ENCODE measurements around the gene TCEA3. TPM values are rescaled to one million over a fixed set of nuclear protein-coding genes. Genes with fewer than 3 reads are reported as not detected.

The TCEA3 gene
- total RNA-seq, 1 experiment from 2014 or later, result 0.37 TPM

- DNase-seq (ENCODE audit: low spot score), result no peak
- Mint-ChIP-seq H3K4me1 (peaks cover 4% of the 10 kb centered on the region), H3K36me3 (peaks cover 20% of the 10 kb centered on the region), H3K27me3 (ENCODE audit: low read depth) (no peaks in the 10 kb centered on the region), H3K4me3 (no peak overlapping the region), H3K9me3 (no peaks in the 10 kb centered on the region), H3K27ac (peak overlapping the region; percentile 31; the same call in 1 of the 2 replicates)
- TF ChIP-seq MYBL2 (CRISPR knock-in tag; IDR thresholded peaks at IDR 0.05), result no peak
- ChIA-PET POLR2A (no interaction called here), CTCF (interaction anchor here (1.2 to 1.7 kb wide), 2 partner anchors 54 to 97 kb away, joined by 3 to 5 read pairs; no protein-coding TSS in a partner anchor)
- no peak for ATAC-seq
These were observed 18.2 kb upstream of the TCEA3 start for GRCh38 chr1:23442751-23443150.

DNA sequence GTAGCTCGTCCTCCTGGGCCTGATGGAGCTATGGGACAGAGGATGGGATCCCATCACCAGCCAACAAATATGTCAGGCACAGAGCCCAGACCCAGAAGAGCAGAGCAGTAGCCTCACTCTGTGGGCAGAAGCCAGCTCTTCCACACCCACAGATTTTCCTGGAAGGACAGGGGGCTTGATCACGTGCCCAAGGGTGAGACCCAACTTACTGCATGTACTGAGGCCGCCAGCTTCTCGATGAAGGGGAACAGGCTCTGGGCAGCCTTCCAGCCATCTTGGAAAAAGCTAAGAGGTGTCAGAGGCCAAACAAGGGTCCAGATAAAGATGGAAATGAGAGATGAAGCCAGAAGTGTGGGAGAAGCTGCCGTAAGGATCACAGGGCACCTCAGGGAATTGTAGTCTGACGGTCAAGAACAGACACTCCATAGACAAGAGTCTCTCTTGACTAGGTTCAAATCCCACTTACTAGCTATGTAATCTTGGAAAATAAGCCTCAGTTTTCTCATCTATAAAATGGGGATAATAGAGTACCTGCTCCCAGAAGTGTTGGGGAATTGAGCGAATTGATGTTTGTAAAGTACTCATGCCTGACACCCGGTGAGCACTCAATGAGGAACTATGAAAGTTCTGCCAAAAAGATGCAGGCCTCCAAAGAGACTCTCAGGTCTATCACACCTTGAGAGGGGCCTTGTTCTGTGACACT is 17.0 kb upstream of the TCEA3 start:
- ChIA-PET POLR2A (interaction anchor here (0.5 kb wide), 1 partner anchor 97 kb away, joined by 3 read pairs; the partner anchor contains the start of gene HNRNPR), CTCF (interaction anchor here (1.2 to 2.3 kb wide), 2 partner anchors 16 to 38 kb away, joined by 3 to 6 read pairs; no protein-coding TSS in a partner anchor)
- ATAC-seq (no peak), DNase-seq (ENCODE audit: low spot score) (no peak)
- Mint-ChIP-seq H3K36me3 (peaks cover 20% of the 10 kb centered on the region), H3K9me3 (no peaks in the 10 kb centered on the region), H3K27ac (no peak overlapping the region), H3K4me1 (peaks cover 6% of the 10 kb centered on the region), H3K4me3 (no peak overlapping the region), H3K27me3 (ENCODE audit: low read depth) (no peaks in the 10 kb centered on the region)
- TF ChIP-seq ATF1 (CRISPR knock-in tag; IDR thresholded peaks at IDR 0.05), result no peak
- TF ChIP-seq, protein P1, sequence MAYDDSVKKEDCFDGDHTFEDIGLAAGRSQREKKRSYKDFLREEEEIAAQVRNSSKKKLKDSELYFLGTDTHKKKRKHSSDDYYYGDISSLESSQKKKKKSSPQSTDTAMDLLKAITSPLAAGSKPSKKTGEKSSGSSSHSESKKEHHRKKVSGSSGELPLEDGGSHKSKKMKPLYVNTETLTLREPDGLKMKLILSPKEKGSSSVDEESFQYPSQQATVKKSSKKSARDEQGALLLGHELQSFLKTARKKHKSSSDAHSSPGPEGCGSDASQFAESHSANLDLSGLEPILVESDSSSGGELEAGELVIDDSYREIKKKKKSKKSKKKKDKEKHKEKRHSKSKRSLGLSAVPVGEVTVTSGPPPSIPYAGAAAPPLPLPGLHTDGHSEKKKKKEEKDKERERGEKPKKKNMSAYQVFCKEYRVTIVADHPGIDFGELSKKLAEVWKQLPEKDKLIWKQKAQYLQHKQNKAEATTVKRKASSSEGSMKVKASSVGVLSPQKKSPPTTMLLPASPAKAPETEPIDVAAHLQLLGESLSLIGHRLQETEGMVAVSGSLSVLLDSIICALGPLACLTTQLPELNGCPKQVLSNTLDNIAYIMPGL (CRISPR knock-in tag; IDR thresholded peaks at IDR 0.05), result no peak
- TF ChIP-seq FOXP4 (CRISPR knock-in tag; IDR thresholded peaks at IDR 0.05), result no peak
- TF ChIP-seq, protein P2, sequence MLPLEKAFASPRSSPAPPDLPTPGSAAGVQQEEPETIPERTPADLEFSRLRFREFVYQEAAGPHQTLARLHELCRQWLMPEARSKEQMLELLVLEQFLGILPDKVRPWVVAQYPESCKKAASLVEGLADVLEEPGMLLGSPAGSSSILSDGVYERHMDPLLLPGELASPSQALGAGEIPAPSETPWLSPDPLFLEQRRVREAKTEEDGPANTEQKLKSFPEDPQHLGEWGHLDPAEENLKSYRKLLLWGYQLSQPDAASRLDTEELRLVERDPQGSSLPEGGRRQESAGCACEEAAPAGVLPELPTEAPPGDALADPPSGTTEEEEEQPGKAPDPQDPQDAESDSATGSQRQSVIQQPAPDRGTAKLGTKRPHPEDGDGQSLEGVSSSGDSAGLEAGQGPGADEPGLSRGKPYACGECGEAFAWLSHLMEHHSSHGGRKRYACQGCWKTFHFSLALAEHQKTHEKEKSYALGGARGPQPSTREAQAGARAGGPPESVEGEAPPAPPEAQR (CRISPR knock-in tag; IDR thresholded peaks at IDR 0.05), result no peak

DNA sequence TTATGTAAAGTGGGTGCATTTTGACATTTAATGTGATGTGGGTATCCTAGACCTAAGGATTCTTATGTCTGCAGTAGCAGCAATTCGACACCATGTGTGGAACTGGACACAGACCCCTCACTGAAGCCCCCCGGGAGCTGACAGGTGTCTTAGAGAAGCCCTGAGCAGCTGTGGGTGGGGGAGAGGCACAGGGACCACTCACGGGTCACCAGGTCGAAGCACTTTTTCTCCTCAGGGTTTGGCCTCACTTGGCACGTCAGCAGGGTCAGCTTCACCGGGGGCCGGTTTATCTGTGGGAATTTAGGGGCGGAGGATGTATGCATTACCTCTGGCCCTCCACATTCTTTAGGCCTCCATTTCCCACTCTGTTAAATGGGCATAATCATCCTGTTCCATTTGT is 14.0 kb upstream of the TCEA3 start:
- Mint-ChIP-seq H3K9me3 (no peaks in the 10 kb centered on the region), H3K36me3 (peaks cover 39% of the 10 kb centered on the region), H3K27ac (no peak overlapping the region), H3K4me1 (peaks cover 6% of the 10 kb centered on the region), H3K4me3 (no peak overlapping the region), H3K27me3 (ENCODE audit: low read depth) (no peaks in the 10 kb centered on the region)
- ATAC-seq (no peak), DNase-seq (ENCODE audit: low spot score) (no peak)
- TF ChIP-seq, protein P1 (CRISPR knock-in tag; IDR thresholded peaks at IDR 0.05), result no peak
- no peak for TF ChIP-seq ZNF121 (CRISPR knock-in tag; IDR thresholded peaks at IDR 0.05)
- ChIA-PET CTCF (no interaction called here), POLR2A (no interaction called here)

GRCh38 chr1:23437355-23437664 is 12.8 kb upstream of the TCEA3 start:
- H3K27me3 Mint-ChIP-seq (ENCODE audit: low read depth), result no peaks in the 10 kb centered on the region
- H3K36me3 Mint-ChIP-seq, result peaks cover 44% of the 10 kb centered on the region
- no peak for TF ChIP-seq NR2C2 (CRISPR knock-in tag; IDR thresholded peaks at IDR 0.05)
- 0 out of 2 replicates have a peak, but pooled peaks have one; percentile 21 for TF ChIP-seq ATF2 (CRISPR knock-in tag; IDR thresholded peaks at IDR 0.05; ENCODE audit: borderline replicate concordance, low read depth)
- no peaks in the 10 kb centered on the region for H3K9me3 Mint-ChIP-seq
- POLR2A ChIA-PET, result interaction anchor here (1.6 kb wide), 1 partner anchor 94 kb away, joined by 3 read pairs; the partner anchor contains the start of gene E2F2
- no peak overlapping the region for H3K27ac Mint-ChIP-seq
- H3K4me1 Mint-ChIP-seq, result peaks cover 6% of the 10 kb centered on the region
- CTCF ChIA-PET, result interaction anchor here (1.0 to 2.2 kb wide), 9 partner anchors 33 to 335 kb away, joined by 4 to 28 read pairs (median 5); partner anchors contain the start of gene ASAP3
- ATAC-seq (no peak), DNase-seq (ENCODE audit: low spot score) (no peak)
- peak overlapping the region; percentile 20; the same call in 1 of the 2 replicates for H3K4me3 Mint-ChIP-seq
